GM21515 (cell line): ENCODE measurements around the gene SLIT3.
"Not testable (repeated sequence)": the region's sequence is repeated elsewhere in the genome, so short reads cannot be mapped to it uniquely, and the experiment has no call there.

ENCODE experiments used
- ATAC-seq: cut with Tn5 transposase; IDR thresholded peaks from one replicate; pipeline ENCODE4 v1.9.1; 2021; ENCODE audit not compliant: unreplicated experiment

The SLIT3 gene

DNA sequence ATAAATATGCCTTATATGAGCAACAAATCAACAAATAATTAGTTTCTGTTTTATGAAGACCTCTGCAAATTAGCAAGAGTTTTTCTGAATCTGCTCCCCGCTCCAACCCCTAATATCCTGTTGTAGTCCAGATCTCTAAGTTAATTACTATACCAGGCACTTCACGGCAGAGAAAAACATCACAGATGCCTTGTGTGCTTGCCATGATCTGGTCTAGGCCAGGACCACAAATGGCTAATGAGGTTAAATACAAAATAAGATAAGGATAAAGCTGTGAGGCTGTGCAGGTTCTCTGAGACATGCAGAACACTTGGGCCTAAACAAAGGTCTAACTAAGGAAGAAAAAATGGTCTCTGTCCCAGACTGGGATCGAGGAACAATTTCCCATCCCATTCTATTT lies 150.8 kb downstream of the SLIT3 start:
- no peak for ATAC-seq

DNA sequence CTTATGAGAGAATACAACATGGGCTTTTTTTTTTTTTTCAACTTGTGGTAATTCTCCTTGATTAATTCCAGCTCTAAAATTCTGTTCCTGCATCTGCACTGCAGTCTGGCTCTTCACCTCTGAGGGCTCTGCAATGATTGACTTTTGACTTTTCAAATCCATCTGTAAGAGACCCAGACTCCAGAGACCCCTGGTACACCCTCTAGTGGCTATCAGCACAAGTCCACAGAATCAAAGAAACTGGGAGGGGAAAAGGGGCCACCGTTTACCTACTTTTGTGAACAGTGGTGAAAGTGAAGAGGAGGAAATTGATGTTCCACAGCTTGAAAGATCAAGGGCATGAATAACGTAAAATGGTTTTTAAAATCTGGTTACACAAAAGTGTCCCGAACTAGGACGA lies 151.6 kb downstream of the SLIT3 start:
- ATAC-seq, result no peak

DNA sequence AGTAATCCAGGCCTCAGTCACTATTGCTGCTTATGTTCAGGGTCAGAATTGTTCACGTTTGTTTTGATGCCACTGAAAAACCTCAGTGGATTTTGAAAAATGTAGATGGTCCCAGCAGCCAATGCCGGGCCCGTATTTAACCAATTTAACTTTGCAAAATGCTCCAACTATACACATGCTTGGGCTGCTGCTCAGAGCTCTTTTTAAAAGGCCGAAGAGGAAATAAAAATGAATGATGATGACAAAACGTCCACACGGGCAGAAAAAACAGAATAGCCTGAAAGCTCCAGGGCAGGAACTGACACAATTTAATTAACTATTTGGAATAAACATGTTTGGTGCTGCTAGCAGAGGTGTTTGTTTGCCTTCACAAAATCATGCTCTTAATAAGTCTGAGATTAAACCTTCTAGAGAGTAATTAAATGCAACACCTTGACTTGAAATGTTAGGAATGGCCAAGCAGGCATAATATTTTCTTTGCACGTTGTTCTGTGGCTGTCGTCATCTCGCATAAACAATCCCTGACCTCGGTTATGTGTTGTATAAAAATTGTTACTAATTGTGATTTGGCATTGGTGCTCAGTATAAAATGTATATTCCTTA lies 152.7 kb downstream of the SLIT3 start:
- no peak for ATAC-seq

DNA sequence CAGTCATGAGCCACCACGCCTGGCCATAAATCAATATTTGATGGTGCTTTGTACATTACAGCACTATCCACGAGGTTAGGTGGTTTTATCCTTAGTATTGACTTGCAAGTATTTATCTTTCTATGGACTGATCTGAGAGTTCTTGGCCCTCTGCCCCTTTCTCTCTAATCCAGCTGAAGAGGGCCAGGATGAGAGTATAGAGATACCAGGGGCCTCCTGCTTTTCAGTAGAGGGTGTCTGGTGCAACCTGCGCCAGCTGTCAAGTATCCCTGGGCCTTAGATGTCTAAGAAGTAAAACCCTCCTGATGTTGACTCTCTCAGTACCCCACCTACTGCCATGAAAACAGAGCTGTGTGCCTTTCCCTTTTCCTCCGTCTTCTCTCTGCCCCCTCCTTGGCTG lies 153.4 kb downstream of the SLIT3 start:
- no peak for ATAC-seq

DNA sequence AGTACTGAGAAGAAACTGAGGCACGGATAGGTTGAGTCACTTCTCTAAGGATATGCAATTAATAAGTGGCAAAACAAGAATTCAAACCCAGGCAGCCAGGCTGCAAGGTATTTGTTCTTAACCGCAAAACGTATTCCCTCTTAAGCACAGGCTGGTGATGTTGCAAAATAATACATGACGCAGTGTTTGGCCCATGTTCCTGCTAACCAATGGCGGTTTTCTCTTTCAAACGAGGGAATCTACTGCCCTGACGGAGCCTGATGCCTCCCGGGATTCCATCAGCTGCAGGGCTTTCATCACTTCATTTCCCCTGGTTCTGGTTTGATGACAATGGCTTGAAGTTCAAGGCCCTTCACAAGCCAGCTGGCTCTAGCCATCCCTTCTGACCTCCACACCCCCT lies 154.8 kb downstream of the SLIT3 start:
- no peak for ATAC-seq

DNA sequence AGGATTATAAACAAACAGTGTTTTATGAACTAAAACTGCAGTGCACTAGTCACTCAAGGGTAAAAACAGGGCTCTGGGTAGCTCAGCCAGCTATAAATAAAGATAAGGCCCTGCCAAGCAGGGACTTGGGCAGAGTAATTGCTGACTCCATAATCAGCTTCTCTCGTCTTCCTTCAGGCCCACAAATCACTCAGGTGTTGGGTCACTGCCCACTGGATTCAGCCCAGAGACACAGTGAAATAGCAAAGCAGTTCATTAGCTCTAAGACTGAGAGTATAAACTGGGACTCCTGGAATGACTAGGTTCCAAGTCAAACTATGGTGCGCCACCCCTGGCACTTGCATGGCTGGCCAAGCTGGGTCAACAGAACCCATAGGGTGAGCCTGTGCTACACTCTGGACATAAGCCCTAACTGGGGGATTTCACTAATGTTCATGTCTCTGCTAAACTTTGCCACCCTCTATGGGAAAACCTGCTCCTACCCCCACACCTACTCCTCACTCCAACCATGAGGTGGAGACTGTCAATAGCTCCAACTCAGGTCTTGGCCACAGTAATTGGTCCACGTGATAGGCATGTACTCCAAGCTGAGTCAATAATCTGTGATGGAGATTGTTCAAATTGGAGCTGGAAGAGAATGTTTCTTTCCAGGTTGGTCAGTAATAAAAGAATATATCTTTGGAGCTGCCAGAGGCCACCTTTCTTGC lies 158.5 kb downstream of the SLIT3 start:
- ATAC-seq, result no peak

DNA sequence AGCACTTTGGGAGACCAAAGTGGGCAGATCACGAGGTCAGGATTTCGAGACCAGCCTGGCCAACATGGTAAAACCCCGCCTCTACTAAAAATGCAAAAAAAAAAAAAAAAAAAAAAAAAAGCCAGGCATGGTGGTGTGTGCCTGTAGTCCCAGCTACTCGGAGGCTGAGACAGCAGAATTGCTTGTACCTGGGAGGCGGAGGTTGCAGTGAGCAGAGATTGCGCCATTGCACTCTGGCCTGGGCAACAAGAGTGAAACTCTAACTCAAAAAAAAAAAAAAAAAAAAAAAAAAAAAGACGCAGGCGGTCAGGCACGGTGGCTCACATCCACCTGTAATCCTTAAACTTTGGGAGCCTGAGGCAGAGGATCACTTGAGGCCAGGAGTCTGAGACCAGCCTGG lies 160.7 kb downstream of the SLIT3 start:
- ATAC-seq, result not testable (repeated sequence)

DNA sequence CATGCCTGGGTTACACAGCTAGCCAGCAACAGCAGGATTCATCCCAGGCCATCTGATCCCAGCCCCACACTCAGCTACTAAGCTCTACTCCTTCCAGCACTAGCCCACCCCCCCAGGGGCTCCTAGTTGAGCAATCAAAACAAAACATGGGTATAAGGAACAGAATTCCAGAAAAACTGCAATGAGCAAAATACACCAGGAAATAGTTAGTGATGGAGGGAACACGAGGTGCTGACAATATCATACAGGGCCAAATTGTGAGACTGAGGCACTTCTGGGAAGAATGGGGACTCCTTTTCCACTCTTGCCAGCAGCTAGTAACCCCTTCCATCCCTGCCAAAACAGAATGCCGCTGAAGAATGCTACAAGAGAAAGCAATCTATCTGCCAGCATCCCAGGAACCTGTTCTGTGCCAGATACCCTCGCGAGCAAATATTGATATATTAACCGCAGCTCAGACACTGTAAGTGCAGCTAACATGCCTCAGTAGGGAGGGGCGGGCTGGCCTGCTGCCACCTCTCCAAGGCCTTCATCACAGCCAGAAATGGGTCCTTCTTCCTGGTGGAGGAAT lies 161.4 kb downstream of the SLIT3 start:
- ATAC-seq, result no peak

DNA sequence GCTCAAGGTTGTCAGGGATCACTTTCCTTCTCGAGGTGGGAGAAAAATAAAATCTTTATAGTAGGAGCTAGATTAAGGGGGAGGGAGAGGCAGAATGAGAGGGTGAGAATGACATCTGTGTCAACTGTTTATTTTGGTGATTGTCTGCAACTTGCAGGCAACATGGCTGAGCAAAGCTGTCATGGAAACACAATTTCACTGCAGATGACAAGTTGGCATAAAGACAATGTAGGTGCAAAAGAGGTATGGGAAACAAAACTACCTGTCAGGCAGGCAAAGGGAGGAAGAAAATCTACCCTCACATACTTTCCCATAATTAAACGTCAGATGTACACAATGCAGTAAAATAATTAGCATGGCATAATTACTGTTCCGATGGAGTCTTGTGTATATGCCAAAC lies 167.4 kb downstream of the SLIT3 start:
- no peak for ATAC-seq

DNA sequence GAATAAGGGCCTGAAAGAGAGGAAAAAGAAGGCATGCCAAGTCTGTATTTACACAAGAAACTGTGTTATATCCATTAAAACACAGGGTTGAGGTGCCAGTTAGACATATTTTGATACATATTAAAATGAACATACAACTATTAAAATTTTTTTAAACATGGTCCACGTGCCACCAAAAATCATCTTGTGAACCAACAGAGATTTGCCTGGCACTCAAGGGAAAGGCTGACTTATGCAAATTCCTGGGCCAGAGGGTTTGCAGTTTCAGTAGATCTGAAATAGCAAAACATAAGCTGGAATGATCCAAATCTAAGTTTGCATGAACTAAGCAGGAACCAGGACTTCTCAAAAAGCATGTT lies 168.7 kb downstream of the SLIT3 start:
- no peak for ATAC-seq

DNA sequence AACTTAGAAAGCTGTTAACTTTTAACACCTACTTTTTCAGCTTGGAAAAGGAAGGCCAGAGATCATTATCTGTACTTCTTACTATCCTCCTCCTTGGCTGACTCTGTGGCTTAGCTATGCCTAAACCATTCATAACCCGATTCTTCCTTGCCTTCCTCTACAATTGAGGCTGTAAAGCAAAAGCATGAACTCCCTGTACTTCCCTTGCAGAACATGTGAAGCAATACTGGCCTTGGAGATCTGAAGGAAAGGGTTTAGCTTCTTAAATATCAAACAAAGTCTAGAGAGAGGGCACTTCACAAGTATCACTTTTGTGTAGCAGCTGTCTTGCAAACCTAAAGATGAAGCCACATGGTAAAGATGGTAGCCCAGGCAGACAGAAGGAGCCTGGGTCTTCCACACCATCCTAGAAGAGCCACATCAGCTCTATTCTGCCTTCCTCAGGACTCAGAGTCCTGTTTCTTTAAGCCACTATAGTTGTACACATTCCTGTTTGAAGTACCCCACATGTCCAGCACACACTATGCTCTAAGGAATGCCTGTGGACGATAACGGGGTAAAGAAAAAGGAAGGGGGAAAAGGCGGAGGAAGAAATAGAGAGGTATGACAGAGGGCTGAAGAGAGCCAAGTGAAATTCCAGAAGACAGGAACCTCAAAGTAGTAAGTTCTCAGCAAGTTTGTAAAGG lies 169.2 kb downstream of the SLIT3 start:
- ATAC-seq, result no peak

DNA sequence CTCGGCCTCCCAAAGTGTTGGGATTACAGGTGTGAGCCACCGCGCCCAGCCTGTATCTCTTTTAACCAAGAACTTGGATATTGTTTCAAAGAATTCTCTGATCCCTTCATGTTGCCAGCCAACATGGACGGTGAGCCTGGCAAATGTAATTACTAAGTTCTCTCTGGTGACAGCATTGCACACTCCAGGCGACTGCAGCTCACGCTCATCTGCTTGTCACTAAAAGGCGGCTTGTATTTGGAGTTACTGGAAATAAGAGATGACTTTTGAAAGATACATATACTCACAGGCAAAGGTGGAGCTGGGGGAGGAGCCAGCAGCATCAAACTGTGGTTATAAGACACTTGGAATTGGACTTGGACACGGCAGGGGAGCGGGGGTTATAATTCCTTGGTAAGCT lies 172.3 kb downstream of the SLIT3 start:
- ATAC-seq, result no peak

DNA sequence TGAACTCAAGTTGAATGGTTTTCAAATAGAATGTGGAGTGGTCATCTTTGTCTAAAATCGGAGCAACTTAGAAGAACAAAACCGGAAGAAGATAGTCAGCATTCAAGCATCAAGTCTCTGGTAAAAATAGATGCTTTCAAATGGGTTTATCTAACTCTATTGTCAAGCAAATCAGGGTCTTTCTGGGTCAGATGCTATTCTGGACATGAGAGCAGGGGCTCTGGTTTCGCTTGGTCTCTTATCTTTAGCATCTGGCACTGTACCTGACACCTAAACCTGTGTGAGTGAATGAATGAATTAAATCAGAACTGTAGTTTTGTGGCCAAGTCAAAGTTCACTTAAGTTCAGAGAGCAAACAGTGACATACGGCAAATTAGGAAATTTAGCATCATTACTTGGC lies 173.5 kb downstream of the SLIT3 start:
- ATAC-seq, result no peak

DNA sequence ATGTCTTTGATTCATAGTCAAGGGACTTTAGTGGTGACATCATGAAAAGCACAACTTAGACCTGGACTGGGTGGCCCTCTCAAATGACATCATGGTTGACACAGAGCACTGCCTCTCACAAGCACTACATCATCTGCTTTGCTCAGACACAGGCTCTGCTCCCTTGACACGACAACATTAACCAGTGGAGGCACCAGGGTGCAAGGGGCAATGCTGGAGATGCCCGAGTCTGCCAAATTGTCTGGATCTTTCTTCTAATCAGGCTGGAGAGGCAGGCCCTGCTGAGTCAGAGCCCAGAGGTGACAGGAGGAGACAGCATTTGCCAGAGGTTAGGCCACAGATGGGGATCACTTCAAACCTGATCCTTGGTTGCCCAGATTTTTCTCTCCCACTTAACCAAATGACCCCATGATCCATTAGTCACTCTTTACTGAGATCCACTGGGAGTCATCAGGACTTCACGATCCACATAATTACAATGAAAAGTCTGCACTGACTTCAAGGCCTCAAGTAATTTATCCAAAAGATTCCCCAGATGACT lies 174.4 kb downstream of the SLIT3 start:
- no peak for ATAC-seq

DNA sequence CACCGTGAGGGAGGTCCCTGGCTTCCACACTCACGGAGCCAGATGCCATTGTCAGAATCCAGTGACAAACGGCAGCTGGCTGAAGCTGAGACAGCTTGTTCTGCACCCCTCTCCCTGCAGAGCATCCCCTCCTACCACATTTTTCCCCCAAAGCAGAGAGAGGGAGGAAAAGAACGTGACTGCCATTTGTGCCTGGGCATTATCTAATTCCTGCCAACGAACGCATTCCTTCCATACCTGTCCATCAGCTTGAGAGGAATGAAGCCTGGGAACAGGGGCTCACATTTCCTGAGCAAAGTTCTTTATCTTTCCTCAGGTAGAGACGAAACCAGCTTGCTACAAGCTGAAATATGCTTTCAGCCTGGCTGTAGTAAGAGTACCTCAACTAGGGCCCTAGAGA lies 175.4 kb downstream of the SLIT3 start:
- ATAC-seq, result no peak

DNA sequence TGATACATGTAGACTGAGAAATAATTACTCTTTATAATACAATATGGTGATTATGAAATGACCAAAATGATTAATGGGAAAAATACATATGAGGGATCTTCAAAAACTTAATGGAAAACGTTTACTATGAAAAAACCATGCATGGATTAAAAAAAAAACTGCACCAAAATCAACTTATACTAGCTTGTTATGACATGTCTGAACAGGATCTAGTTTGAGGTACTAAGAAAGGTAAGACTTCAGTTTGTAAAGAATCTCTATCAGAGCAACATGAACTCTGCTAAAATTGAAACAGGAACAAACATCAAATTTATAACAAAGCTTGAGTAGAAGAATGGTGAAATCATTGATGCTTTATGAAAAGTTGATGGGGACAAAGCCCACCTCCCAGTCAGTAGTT lies 178.0 kb downstream of the SLIT3 start:
- ATAC-seq, result no peak

DNA sequence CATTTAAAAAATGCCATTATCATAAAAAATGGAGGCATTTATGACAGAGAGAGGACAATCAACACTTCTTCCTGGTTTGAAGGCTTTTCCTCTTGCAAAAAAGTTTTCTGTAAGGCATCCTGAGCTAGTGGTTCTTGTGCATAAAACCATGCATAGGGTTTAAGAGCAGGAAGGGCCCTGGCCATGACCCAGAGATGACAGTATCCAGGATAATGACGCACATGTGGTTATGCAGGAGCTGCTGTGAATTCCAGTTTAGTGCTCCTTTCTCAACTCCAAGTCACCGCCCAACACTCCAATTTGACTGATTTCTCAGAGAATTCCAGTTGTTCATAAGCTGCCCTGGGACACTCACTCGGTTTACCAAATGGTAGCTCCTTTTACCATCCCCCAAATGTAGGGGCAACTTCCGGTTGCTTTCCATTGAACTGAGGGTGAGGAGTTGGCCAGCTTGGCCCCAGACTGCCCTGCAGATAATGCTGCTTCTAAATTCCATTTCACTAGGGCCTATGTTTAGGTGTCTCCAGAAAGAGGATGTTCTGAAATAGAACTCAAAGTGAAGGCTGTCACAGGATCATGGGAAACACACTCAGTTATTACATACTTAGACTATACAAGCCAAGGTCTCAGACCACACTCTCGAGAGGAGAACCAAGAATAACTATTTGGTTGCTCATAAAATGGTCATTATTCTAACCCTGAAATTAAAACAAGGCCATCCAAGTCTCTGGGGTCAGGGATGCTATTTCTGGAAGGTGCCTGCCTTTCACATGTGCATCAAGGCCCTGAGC lies 179.1 kb downstream of the SLIT3 start:
- no peak for ATAC-seq

DNA sequence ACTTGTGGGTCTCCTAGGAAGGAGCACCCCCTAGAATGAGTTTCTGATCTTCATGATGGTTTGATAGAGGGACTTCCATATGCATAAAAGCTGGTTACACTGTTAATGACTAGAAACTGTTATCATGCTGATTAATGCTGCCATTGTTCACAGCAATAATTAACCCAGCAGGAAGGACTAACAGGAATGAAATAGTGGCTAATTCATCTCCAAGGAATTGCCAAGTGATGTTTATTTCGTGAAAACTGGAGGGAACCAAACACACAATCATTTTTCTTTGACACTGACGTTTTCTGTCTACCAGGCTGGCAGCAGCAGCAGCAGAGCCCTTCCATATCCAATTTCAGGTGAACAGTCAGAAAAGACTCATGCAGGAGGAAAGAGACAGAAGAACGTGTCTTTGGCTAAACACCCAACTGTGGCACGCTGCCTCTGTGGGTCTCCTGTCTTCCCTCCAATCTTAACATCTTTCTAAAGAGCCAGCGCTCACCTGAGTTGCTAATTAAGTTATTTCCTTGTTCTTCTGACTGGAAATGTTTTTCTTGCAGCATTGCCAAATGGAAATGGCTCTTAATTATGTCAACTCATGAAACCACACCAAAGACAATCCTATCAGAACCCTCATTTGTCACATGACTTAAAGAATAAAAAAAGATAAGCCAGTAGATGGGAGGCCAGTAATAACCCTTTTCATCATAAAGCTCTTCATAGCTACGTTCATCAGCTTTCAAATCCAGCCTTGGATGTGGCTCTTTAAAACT lies 181.5 kb downstream of the SLIT3 start:
- ATAC-seq, result no peak

DNA sequence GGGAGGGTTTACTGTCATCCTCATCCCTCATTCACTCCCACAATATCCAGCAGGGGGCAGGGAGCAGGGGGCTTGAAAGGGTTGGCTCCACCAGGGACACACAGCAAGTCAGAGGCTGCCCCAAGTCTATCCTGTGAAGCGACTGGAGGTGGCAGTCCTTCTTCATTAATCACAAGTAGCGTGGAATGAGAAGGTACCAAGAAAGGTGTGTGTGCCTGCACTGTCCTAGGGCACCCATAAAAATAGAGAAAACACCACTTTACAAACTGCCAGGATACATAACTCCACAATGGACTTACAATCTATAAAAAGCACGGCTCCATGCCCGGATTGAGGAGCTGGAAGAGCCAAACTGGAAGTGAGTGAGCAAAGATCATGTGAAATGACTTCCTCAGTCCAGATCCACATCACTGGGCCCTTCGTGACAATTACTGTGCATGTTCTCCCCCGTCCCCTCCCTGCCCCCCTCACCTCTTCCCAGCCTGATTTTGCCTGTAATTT lies 183.9 kb downstream of the SLIT3 start:
- ATAC-seq, result no peak

DNA sequence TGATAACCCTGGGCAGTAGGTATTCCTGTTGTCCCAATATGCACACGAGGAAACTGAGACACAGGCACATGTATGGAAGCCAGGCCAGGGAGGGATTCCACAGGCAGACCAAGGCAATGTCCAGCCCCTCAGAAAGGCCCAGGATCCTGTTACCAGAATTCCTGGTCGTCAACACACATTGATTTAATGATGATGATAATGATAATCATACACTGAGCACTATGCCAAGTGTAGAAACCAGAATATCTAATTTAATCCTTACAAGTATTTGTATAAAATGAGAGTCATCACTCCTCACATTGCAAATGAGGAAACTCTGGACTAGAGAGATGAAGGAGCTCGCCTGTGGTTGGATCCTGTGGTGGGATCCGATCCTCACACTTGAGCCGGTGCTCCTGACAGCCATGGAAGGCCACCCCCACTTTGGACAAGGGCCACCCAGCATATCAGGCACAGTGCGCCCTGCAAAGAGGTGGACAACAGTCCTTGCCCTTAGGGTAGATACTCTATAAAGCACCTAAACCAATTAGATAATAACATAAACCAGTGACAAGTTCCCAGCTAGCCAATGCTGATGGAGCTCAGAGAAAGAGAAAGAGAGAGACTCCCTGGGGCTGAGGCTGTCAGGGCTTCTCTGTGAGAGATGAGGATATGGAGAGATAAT lies 185.3 kb downstream of the SLIT3 start:
- no peak for ATAC-seq
